Loucy (cell line): ENCODE results near the gene CCDC6.
"Not testable (repeated sequence)": the region's sequence is repeated elsewhere in the genome, so short reads cannot be mapped to it uniquely, and the experiment has no call there.

Experiments
- H2AFZ ChIP-seq: fragments of 200-600 bp; sonication (generic); 2 replicates; pipeline ENCODE4 v1.6.0; 2016; ENCODE audit warnings: antibody characterized with exemption, mild to moderate bottlenecking, low read length, moderate library complexity
- H3F3A ChIP-seq: fragments of 200-600 bp; 2 replicates; pipeline ENCODE4 v1.6.0; 2016; ENCODE audit warnings: antibody characterized with exemption, low read depth, mild to moderate bottlenecking
- H3K27me3 ChIP-seq: fragments of 200-600 bp; sonication (generic); 2 replicates; pipeline ENCODE4 v1.6.1; 2014; ENCODE audit warnings: low read length, mild to moderate bottlenecking; ENCODE audit not compliant: insufficient read depth, poor library complexity, severe bottlenecking
- H3K36me3 ChIP-seq: fragments of 200-600 bp; sonication (generic); 2 replicates; pipeline ENCODE4 v1.6.1; 2016; ENCODE audit warnings: low read length; ENCODE audit not compliant: insufficient read depth
- H3K4me1 ChIP-seq: fragments of 200-600 bp; sonication (generic); 2 replicates; pipeline ENCODE4 v1.5.1; 2014; ENCODE audit warnings: low read length, mild to moderate bottlenecking; ENCODE audit not compliant: insufficient read depth, poor library complexity, severe bottlenecking
- H3K4me2 ChIP-seq: fragments of 200-600 bp; sonication (generic); 2 replicates; pipeline ENCODE4 v1.6.0; 2014; ENCODE audit warnings: antibody characterized with exemption, low read length, low read depth, mild to moderate bottlenecking; ENCODE audit not compliant: poor library complexity, severe bottlenecking
- H3K4me3 ChIP-seq: fragments of 200-600 bp; sonication (generic); 2 replicates; pipeline ENCODE4 v1.5.1; 2014; ENCODE audit warnings: low read length, mild to moderate bottlenecking, mixed read lengths; ENCODE audit not compliant: poor library complexity, severe bottlenecking
- H3K79me2 ChIP-seq: fragments of 200-600 bp; sonication (generic); 2 replicates; pipeline ENCODE4 v1.6.1; 2014; ENCODE audit warnings: low read length; ENCODE audit not compliant: insufficient read depth
- H3K9ac ChIP-seq: fragments of 200-600 bp; sonication (generic); 2 replicates; pipeline ENCODE4 v1.6.0; 2014; ENCODE audit warnings: mild to moderate bottlenecking, low read depth, low read length, moderate library complexity; ENCODE audit not compliant: poor library complexity, severe bottlenecking
- H3K9me2 ChIP-seq: fragments of 200-600 bp; sonication (generic); replicated peaks from 2 replicates; pipeline ENCODE4 v1.6.1; 2016; ENCODE audit warnings: low read depth, low read length, mixed read lengths
- H3K9me3 ChIP-seq: fragments of 200-600 bp; sonication (generic); 2 replicates; pipeline ENCODE4 v1.6.1; 2014; ENCODE audit warnings: mild to moderate bottlenecking, antibody characterized with exemption, low read length, low read depth; ENCODE audit not compliant: insufficient read depth
- H4K20me1 ChIP-seq: fragments of 200-600 bp; sonication (generic); 2 replicates; pipeline ENCODE4 v1.6.0; 2014; ENCODE audit warnings: antibody characterized with exemption, low read length, mild to moderate bottlenecking; ENCODE audit not compliant: insufficient read depth, poor library complexity, severe bottlenecking
- EZH2phosphoT487 ChIP-seq: fragments of 200-600 bp; IDR thresholded peaks from 2 replicates; pipeline ENCODE4 v1.6.1; 2018; ENCODE audit warnings: antibody characterized with exemption, mild to moderate bottlenecking, moderate library complexity, borderline replicate concordance
- TF ChIP-seq, protein P1 (sequence below): fragments of 200-600 bp; sonication (generic); conservative IDR thresholded peaks from 2 replicates; pipeline ENCODE4 v1.5.1; 2014; ENCODE audit warnings: mild to moderate bottlenecking, antibody characterized with exemption, low read length

Gene CCDC6

DNA sequence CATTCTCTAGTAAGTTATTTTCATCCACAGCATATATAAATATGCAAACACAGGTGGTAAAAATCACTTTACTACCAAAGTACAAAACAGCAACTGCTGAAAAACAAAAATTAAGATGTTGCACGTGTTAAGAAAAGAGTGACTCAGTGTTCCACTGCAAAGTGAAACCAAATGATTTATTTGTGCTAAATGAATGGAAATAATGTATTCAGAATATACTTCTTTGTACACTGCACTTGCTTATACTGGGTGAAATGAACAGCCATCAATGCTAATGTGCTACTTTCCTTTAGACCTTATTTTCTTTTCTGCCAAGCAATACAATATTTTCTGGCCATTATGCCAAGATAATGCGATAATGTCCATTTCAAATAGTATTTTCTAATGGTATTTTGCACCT lies 114.8 kb downstream of the CCDC6 start:
- Histone ChIP-seq H3K79me2 (no peaks in the 10 kb centered on the region), H3K36me3 (peaks cover 54% of the 10 kb centered on the region), H3K9ac (no peak overlapping the region), H4K20me1 (no peaks in the 10 kb centered on the region), H3K4me3 (no peak overlapping the region), H3K4me2 (no peak overlapping the region), H2AFZ (no peak overlapping the region), H3K27me3 (no peaks in the 10 kb centered on the region), H3K9me2 (no peaks in the 10 kb centered on the region), H3F3A (no peaks in the 10 kb centered on the region), H3K4me1 (no peaks in the 10 kb centered on the region), H3K9me3 (no peaks in the 10 kb centered on the region)
- TF ChIP-seq EZH2phosphoT487: no peak
- TF ChIP-seq, protein P1, sequence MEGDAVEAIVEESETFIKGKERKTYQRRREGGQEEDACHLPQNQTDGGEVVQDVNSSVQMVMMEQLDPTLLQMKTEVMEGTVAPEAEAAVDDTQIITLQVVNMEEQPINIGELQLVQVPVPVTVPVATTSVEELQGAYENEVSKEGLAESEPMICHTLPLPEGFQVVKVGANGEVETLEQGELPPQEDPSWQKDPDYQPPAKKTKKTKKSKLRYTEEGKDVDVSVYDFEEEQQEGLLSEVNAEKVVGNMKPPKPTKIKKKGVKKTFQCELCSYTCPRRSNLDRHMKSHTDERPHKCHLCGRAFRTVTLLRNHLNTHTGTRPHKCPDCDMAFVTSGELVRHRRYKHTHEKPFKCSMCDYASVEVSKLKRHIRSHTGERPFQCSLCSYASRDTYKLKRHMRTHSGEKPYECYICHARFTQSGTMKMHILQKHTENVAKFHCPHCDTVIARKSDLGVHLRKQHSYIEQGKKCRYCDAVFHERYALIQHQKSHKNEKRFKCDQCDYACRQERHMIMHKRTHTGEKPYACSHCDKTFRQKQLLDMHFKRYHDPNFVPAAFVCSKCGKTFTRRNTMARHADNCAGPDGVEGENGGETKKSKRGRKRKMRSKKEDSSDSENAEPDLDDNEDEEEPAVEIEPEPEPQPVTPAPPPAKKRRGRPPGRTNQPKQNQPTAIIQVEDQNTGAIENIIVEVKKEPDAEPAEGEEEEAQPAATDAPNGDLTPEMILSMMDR: no peak

DNA sequence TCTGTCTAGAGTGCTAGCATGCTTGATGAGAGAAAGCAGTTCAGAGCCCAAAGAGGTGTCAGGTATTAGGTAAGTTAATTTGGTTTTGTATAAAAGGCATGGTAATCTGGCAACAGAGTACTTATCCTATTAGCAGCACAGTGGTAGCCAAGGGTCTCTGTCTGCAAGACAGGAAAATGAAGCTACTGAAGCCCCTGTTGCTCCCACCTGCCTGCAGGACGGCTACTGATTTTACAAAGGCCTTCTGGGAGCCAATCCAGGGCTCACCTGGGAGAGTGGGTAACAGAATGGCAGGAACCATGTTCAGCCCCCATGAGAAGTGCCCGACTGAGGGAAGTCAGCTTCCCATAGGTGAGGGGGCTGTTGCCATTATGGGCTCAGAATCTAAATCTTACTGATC lies 116.3 kb downstream of the CCDC6 start:
- H3K27me3 ChIP-seq, H3K4me1 ChIP-seq, H3K9me3 ChIP-seq, H3K9me2 ChIP-seq, H4K20me1 ChIP-seq, H3K4me3 ChIP-seq, H3K4me2 ChIP-seq, H2AFZ ChIP-seq, H3F3A ChIP-seq, H3K79me2 ChIP-seq, H3K9ac ChIP-seq: not testable (repeated sequence)
- H3K36me3 ChIP-seq: peaks cover 48% of the 10 kb centered on the region; the same call in 1 of the 2 replicates

DNA sequence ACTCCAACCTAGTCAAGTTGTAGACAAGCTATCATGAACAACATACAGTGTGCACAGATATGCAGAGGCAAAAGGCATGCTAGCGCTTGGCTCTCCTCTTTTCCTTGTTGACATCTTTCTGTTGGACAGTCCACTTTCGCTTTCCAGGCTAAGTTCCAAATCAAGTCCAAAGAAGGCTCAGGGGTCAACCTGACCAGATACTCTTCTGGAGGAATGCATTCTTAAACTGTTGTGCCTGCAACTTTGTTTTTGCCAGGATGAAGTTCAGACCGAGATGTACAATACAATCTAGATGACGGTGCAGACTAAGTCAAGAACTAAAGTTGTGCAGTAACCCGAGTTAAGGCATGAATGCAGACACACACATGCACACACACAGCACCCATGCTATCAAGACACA lies 117.4 kb downstream of the CCDC6 start:
- peaks cover 36% of the 10 kb centered on the region; the same call in 1 of the 2 replicates for H3K36me3 ChIP-seq
- not testable (repeated sequence) for H2AFZ ChIP-seq, H3K9ac ChIP-seq, H3K79me2 ChIP-seq, H3K9me2 ChIP-seq, H3K4me2 ChIP-seq, H3K27me3 ChIP-seq, H3K4me3 ChIP-seq, H3K9me3 ChIP-seq, H3K4me1 ChIP-seq, H3F3A ChIP-seq, H4K20me1 ChIP-seq

DNA sequence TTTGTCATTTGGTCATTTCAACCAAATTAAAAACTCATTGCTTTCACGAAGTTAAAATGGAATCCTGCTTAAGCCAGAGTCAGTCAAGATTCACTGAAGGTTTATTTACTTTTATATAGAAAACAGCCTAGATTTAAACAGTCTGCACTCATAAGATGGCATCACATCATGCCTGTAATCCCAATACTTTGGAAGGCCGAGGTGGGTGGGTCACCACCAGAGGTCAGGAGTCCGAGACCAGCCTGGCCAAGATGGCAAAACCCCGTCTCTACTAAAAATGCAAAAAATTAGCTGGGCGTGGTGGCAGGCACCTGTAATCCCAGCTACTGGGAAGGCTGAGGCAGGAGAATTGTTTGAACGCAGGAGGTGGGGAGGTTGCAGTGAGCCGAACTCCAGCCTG lies 119.3 kb downstream of the CCDC6 start:
- H3K79me2 ChIP-seq, H3K27me3 ChIP-seq, H3K4me2 ChIP-seq, H3K9ac ChIP-seq, H3K9me3 ChIP-seq, H3F3A ChIP-seq, H2AFZ ChIP-seq, H4K20me1 ChIP-seq, H3K9me2 ChIP-seq, H3K4me1 ChIP-seq, H3K4me3 ChIP-seq: not testable (repeated sequence)
- peaks cover 19% of the 10 kb centered on the region; the same call in 1 of the 2 replicates for H3K36me3 ChIP-seq

DNA sequence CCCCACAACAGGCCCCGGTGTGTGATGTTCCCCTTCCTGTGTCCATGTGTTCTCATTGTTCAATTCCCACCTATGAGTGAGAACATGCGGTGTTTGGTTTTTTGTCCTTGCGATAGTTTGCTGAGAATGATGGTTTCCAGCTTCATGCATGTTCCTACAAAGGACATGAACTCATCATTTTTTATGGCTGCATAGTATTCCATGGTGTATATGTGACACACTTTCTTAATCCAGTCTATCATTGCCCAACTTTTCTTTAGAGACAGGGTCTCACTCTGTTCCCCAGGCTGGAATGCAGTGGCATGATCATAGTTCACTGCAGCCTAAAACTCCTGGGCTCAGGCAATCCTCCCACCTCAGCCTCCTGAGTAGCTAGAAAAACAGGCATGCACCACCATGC lies 120.9 kb downstream of the CCDC6 start:
- H3K9me2 ChIP-seq, H4K20me1 ChIP-seq, H3K79me2 ChIP-seq, H3K36me3 ChIP-seq, H3K4me2 ChIP-seq, H3K9me3 ChIP-seq, H2AFZ ChIP-seq, H3K9ac ChIP-seq, H3K4me3 ChIP-seq, H3F3A ChIP-seq, H3K4me1 ChIP-seq, H3K27me3 ChIP-seq: not testable (repeated sequence)
